Mucosa of descending colon (tissue), 3 donors: Measurements from ENCODE around the gene PXDN. TPM values are rescaled to one million over a fixed set of nuclear protein-coding genes. Genes with fewer than 3 reads are reported as not detected.

Experiments
- ATAC-seq: fragments of 200-7000 bp; cut with Tn5 transposase; one replicate; pipeline ENCODE4 v1.9.1; 2020; ENCODE audit warnings: mild to moderate bottlenecking, moderate library complexity
- DNase-seq, 3 donors: peaks; one replicate each; pipeline ENCODE4 v3.0.0-alpha.2; 2020
- H3K36me3 ChIP-seq: fragments of 200-600 bp; one replicate; pipeline ENCODE4 v1.8.0; 2021; ENCODE audit warnings: low read depth, mild to moderate bottlenecking
- H3K4me1 ChIP-seq: fragments of 200-600 bp; one replicate; pipeline ENCODE4 v1.8.0; 2021; ENCODE audit warnings: low read depth, mild to moderate bottlenecking
- H3K4me3 ChIP-seq: fragments of 200-600 bp; one replicate; pipeline ENCODE4 v1.8.0; 2021; ENCODE audit warnings: mild to moderate bottlenecking
- H3K9me3 ChIP-seq: fragments of 200-600 bp; one replicate; pipeline ENCODE4 v1.8.0; 2021; ENCODE audit warnings: mild to moderate bottlenecking
- CTCF ChIP-seq: fragments of 200-600 bp; IDR thresholded peaks from one replicate; pipeline ENCODE4 v1.8.0; 2022; ENCODE audit warnings: antibody characterized with exemption, mild to moderate bottlenecking
- intact Hi-C, 2 donors: fragments of 100-400 bp; cut with DNase I in 1 of 2; cut with micrococcal nuclease in 1 of 2; formaldehyde crosslinking; loops; one replicate each; pipeline versions ENCODE4 v1.11.0 to v1.11.1; 2022; cut with DNase I, micrococcal nuclease
- total RNA-seq, 3 donors: library from RNA; stranded (reverse); fragmentation: NEBNext Ultra II Directional in 2 of 3; extraction: Animal tissue kit (Norgen Biotek cat#: 25700) in 2 of 3; gene quantifications; one replicate each; pipeline versions ENCODE4 v1.2.1 to v1.2.4, GENCODE V29; 2021 to 2023
- donor health status: DM: no; HTN: no; CAD: no; lungs with moderate emphysema.
- donor health status: DM: no; HTN: no; CAD: no.
- donor health status: DM: no; HTN: yes; CAD: no.

PXDN gene
- total RNA-seq, 3 donors from 2014 or later, result 9.3 to 52.4 (median 11.9) TPM

GRCh38 chr2:1698188-1698945 is 45.9 kb downstream of the PXDN start:
- no peak for TF ChIP-seq CTCF
- H3K4me1 ChIP-seq, result peaks cover 3% of the 10 kb centered on the region
- intact Hi-C loops, result no loop called here
- ATAC-seq, result no peak
- H3K4me3 ChIP-seq, result no peak overlapping the region
- H3K9me3 ChIP-seq, result no peaks in the 10 kb centered on the region
- no peak for DNase-seq
- no peaks in the 10 kb centered on the region for H3K36me3 ChIP-seq

- no peak for ATAC-seq
- Histone ChIP-seq H3K36me3 (no peaks in the 10 kb centered on the region), H3K4me3 (no peak overlapping the region), H3K4me1 (peaks cover 3% of the 10 kb centered on the region), H3K9me3 (no peaks in the 10 kb centered on the region)
- DNase-seq, result no peak
- intact Hi-C loops, result no loop called here
- TF ChIP-seq CTCF, result no peak
Observed at GRCh38 chr2:1697601-1698000, 46.7 kb downstream of the PXDN start.

- no peaks in the 10 kb centered on the region for H3K36me3 ChIP-seq
- DNase-seq (no peak), ATAC-seq (no peak)
- no peak for TF ChIP-seq CTCF
- no peak overlapping the region for H3K4me3 ChIP-seq
- H3K9me3 ChIP-seq, result no peaks in the 10 kb centered on the region
- H3K4me1 ChIP-seq, result peaks cover 3% of the 10 kb centered on the region
- intact Hi-C loops, result no loop called here
Observed at GRCh38 chr2:1696472-1696871, 47.8 kb downstream of the PXDN start.

GRCh38 chr2:1694371-1695271 is 49.7 kb downstream of the PXDN start:
- TF ChIP-seq CTCF, result no peak
- H3K36me3 ChIP-seq, result no peaks in the 10 kb centered on the region
- DNase-seq (no peak), ATAC-seq (no peak)
- no peak overlapping the region for H3K4me3 ChIP-seq
- intact Hi-C loops, result no loop called here
- no peaks in the 10 kb centered on the region for H3K9me3 ChIP-seq
- peaks cover 3% of the 10 kb centered on the region for H3K4me1 ChIP-seq

GRCh38 chr2:1693723-1694122 is 50.6 kb downstream of the PXDN start:
- intact Hi-C loops, result no loop called here
- Histone ChIP-seq H3K9me3 (no peaks in the 10 kb centered on the region), H3K4me1 (peaks cover 3% of the 10 kb centered on the region), H3K36me3 (no peaks in the 10 kb centered on the region), H3K4me3 (no peak overlapping the region)
- ATAC-seq, result no peak
- DNase-seq, result no peak
- no peak for TF ChIP-seq CTCF
